ENCODE results near the gene IDH1. TPM values are rescaled to one million over a fixed set of nuclear protein-coding genes. Genes with fewer than 3 reads are reported as not detected.
A peak's percentile ranks its signal among the peaks of the same experiment; 100 is the strongest.
"Not testable (repeated sequence)": the region's sequence is repeated elsewhere in the genome, so short reads cannot be mapped to it uniquely, and the experiment has no call there.

The IDH1 gene
- total RNA-seq, 2 experiments from 2014 or later, result 21.1 to 23.7 TPM

DNA sequence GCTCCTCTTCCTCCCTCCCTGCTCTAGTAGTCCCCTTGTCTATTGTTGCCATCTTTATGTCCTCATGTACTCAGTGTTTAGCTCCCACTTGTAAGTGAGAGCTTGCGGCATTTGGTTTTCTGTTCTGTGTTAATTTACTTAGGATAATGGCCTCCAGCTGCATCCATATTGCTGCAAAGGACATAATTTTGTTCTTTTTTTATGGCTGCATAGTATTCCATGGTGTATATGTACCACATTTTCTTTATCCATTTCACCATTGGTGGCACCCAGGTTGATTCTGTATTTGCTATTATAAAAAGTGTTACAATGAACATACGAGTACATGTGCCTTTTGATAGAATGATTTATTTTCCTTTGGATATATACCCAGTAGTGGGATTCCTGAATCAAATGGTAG, 23.7 kb upstream of the IDH1 start:
- CTCF ChIA-PET, result interaction anchor here (0.7 kb wide), 1 partner anchor 10 kb away, joined by 3 read pairs; no protein-coding TSS in a partner anchor
- POLR2A ChIA-PET, result no interaction called here
- H3K9me3 Mint-ChIP-seq (ENCODE audit: low read depth), result no peaks in the 10 kb centered on the region

GRCh38 chr2:208274748-208275147, 19.9 kb upstream of the IDH1 start:
- ATAC-seq, result no peak
- H3K9me3 Mint-ChIP-seq (ENCODE audit: low read depth), result no peaks in the 10 kb centered on the region
- ChIA-PET CTCF (interaction anchor here (0.6 to 0.9 kb wide), 3 partner anchors 12 to 28 kb away, joined by 3 read pairs; no protein-coding TSS in a partner anchor), POLR2A (no interaction called here)
- H3K4me1 Mint-ChIP-seq, result peaks cover 14% of the 10 kb centered on the region
- no peak for DNase-seq
- H3K27ac Mint-ChIP-seq, result no peak overlapping the region
- no peaks in the 10 kb centered on the region for H3K27me3 Mint-ChIP-seq
- no peak overlapping the region for H3K4me3 Mint-ChIP-seq
- intact Hi-C loops (cut with DNase I, micrococcal nuclease), result no loop called here
- H3K36me3 Mint-ChIP-seq (ENCODE audit: low read depth), result peaks cover 61% of the 10 kb centered on the region

More for the DNA sequence above, 23.7 kb upstream of the IDH1 start:
- Mint-ChIP-seq H3K36me3 (ENCODE audit: low read depth) (peaks cover 68% of the 10 kb centered on the region), H3K27me3 (no peaks in the 10 kb centered on the region), H3K27ac (no peak overlapping the region), H3K4me1 (peaks cover 29% of the 10 kb centered on the region), H3K4me3 (no peak overlapping the region)
- DNase-seq (no peak), ATAC-seq (no peak)
- intact Hi-C loops (cut with DNase I, micrococcal nuclease), result no loop called here

DNA sequence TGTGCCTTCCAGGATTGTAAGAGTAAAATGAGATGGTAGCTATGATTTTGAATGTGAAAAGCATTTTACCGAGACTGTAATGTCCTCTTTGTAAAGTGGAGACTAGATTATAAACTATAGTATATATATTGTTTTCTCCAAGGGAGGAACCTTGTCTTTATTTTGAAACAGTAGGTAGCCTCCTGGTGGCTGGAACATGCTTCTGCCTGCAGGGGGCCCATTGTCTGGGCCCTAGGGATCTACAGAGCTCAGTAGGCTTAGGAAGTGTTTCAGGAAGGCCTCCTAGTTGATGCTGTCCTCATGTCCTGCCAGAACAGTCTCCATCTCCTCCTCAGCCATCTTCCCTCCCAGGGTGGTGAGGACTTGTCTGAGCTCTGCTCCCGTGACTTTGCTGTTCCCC, 14.2 kb upstream of the IDH1 start:
- intact Hi-C loops (cut with DNase I, micrococcal nuclease), result loop anchor here (5.0 to 10.0 kb wide), 3 partner anchors 43 to 1502 kb away; partner anchors contain the start of genes FASTKD2 (in 1 of the 2), MAP2 (in 1 of the 2) and MDH1B (in 1 of the 2)
- DNase-seq (peak; percentile 14), ATAC-seq (no peak)
- Mint-ChIP-seq H3K4me1 (peaks cover 39% of the 10 kb centered on the region), H3K36me3 (ENCODE audit: low read depth) (peaks cover 17% of the 10 kb centered on the region), H3K9me3 (ENCODE audit: low read depth) (no peaks in the 10 kb centered on the region), H3K27ac (no peak overlapping the region), H3K4me3 (no peak overlapping the region), H3K27me3 (no peaks in the 10 kb centered on the region)
- ChIA-PET CTCF (interaction anchor here (0.7 to 6.5 kb wide), 3 partner anchors 15 to 93 kb away, joined by 3 to 49 read pairs (median 4); partner anchors contain the start of gene IDH1), POLR2A (interaction anchor here (0.6 to 0.7 kb wide), 3 partner anchors 38 to 1308 kb away, joined by 3 read pairs; no protein-coding TSS in a partner anchor)

GRCh38 chr2:208268156-208268952, 13.5 kb upstream of the IDH1 start:
- POLR2A ChIA-PET, result interaction anchor here (0.6 to 0.7 kb wide), 3 partner anchors 37 to 1307 kb away, joined by 3 read pairs; no protein-coding TSS in a partner anchor
- H3K9me3 Mint-ChIP-seq (ENCODE audit: low read depth), result no peaks in the 10 kb centered on the region
- H3K4me3 Mint-ChIP-seq, result peak overlapping the region; percentile 84
- no peak overlapping the region for H3K27ac Mint-ChIP-seq
- H3K4me1 Mint-ChIP-seq, result peaks cover 37% of the 10 kb centered on the region
- no peak for ATAC-seq
- no peaks in the 10 kb centered on the region for H3K27me3 Mint-ChIP-seq
- DNase-seq, result no peak
- CTCF ChIA-PET, result interaction anchor here (0.6 to 6.5 kb wide), 7 partner anchors 11 to 96 kb away, joined by 3 to 49 read pairs (median 3); partner anchors contain the start of gene IDH1
- intact Hi-C loops (cut with DNase I, micrococcal nuclease), result loop anchor here (5.0 to 10.0 kb wide), 3 partner anchors 44 to 1501 kb away; partner anchors contain the start of genes FASTKD2 (in 1 of the 2), MAP2 (in 1 of the 2) and MDH1B (in 1 of the 2)
- peaks cover 12% of the 10 kb centered on the region for H3K36me3 Mint-ChIP-seq (ENCODE audit: low read depth)

DNA sequence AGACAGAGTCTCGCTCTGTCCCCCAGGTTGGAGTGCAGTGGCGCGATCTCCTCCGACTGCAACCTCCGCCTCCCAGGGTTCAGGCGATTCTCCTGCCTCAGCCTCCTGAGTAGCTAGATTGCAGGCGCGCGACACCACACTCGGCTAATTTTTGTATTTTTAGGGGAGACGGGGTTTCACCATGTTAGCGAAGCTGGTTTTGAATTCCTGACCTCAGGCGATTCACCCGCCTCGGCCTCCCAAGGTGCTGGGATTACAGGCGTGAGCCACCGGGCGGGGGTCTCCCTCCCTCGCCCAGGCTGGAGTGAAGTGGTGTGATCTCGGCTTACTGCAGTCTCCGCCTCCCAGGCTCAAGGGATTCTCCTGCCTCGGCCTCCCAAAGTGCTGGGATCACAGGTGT, 12.7 kb upstream of the IDH1 start:
- H3K27me3 Mint-ChIP-seq, POLR2A ChIA-PET: not testable (repeated sequence)
- peak overlapping the region; percentile 75 for H3K27ac Mint-ChIP-seq

DNA sequence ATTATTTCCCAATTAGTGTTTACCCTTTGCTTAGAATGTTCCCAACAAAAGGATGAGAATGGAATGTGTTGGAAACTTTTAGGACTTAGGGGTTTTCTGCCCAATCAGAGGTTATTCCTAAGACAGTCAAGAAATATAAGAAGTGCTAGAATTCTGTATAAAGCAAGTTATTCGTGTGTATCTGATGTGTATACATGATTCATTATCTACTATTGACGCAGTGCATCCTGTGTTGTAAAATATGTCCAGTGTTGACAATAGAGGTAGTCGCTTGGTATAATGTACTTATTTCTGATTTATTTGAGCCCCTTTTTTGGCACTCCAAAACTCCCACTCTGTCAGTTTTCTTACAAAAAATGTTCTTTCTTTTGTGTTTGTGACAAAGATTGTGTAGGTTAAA, 12.1 kb upstream of the IDH1 start:
- intact Hi-C loops (cut with DNase I, micrococcal nuclease), result loop anchor here (1.0 to 10.0 kb wide), 10 partner anchors 12 to 1903 kb away; partner anchors contain the start of genes CREB1 (in 2 of the 2), FASTKD2 (in 1 of the 2), IDH1 (in 1 of the 2) and MAP2 (in 1 of the 2)
- POLR2A ChIA-PET, result interaction anchor here (2.4 kb wide), 1 partner anchor 13 kb away, joined by 6 read pairs; no protein-coding TSS in a partner anchor
- Mint-ChIP-seq H3K4me3 (peak overlapping the region; percentile 84), H3K27me3 (no peaks in the 10 kb centered on the region), H3K27ac (peak overlapping the region; percentile 94), H3K9me3 (ENCODE audit: low read depth) (no peaks in the 10 kb centered on the region), H3K36me3 (ENCODE audit: low read depth) (peaks cover 7% of the 10 kb centered on the region), H3K4me1 (peaks cover 37% of the 10 kb centered on the region)
- ATAC-seq (no peak), DNase-seq (no peak)
- CTCF ChIA-PET, result interaction anchor here (0.6 to 6.5 kb wide), 4 partner anchors 13 to 95 kb away, joined by 3 to 49 read pairs (median 4); partner anchors contain the start of gene IDH1

More for the DNA sequence above, 12.7 kb upstream of the IDH1 start:
- DNase-seq; H3K9me3 Mint-ChIP-seq (ENCODE audit: low read depth); ATAC-seq: not testable (repeated sequence)
- CTCF ChIA-PET, result interaction anchor here (0.6 to 6.5 kb wide), 4 partner anchors 11 to 167 kb away, joined by 3 to 49 read pairs (median 4); partner anchors contain the start of gene IDH1
- H3K36me3 Mint-ChIP-seq (ENCODE audit: low read depth), result peaks cover 11% of the 10 kb centered on the region
- intact Hi-C loops (cut with DNase I, micrococcal nuclease), result loop anchor here (2.0 to 10.0 kb wide), 5 partner anchors 45 to 1500 kb away; partner anchors contain the start of genes CREB1 (in 1 of the 2), FASTKD2 (in 1 of the 2), MAP2 (in 1 of the 2) and MDH1B (in 1 of the 2)
- peak overlapping the region; percentile 84 for H3K4me3 Mint-ChIP-seq
- peaks cover 37% of the 10 kb centered on the region for H3K4me1 Mint-ChIP-seq

GRCh38 chr2:208266553-208266893, 11.7 kb upstream of the IDH1 start:
- ChIA-PET CTCF (interaction anchor here (0.6 to 6.5 kb wide), 5 partner anchors 12 to 970 kb away, joined by 3 to 49 read pairs (median 5); partner anchors contain the start of gene IDH1), POLR2A (interaction anchor here (2.4 kb wide), 1 partner anchor 12 kb away, joined by 6 read pairs; no protein-coding TSS in a partner anchor)
- Mint-ChIP-seq H3K9me3 (ENCODE audit: low read depth) (no peaks in the 10 kb centered on the region), H3K4me3 (peak overlapping the region; percentile 84), H3K27me3 (no peaks in the 10 kb centered on the region), H3K36me3 (ENCODE audit: low read depth) (peaks cover 4% of the 10 kb centered on the region), H3K4me1 (peaks cover 37% of the 10 kb centered on the region), H3K27ac (peak overlapping the region; percentile 94)
- DNase-seq (no peak), ATAC-seq (peak; percentile 3)
- intact Hi-C loops (cut with DNase I, micrococcal nuclease), result loop anchor here (1.0 to 10.0 kb wide), 10 partner anchors 11 to 1904 kb away; partner anchors contain the start of genes CREB1 (in 2 of the 2), FASTKD2 (in 1 of the 2), IDH1 (in 1 of the 2) and MAP2 (in 1 of the 2)

DNA sequence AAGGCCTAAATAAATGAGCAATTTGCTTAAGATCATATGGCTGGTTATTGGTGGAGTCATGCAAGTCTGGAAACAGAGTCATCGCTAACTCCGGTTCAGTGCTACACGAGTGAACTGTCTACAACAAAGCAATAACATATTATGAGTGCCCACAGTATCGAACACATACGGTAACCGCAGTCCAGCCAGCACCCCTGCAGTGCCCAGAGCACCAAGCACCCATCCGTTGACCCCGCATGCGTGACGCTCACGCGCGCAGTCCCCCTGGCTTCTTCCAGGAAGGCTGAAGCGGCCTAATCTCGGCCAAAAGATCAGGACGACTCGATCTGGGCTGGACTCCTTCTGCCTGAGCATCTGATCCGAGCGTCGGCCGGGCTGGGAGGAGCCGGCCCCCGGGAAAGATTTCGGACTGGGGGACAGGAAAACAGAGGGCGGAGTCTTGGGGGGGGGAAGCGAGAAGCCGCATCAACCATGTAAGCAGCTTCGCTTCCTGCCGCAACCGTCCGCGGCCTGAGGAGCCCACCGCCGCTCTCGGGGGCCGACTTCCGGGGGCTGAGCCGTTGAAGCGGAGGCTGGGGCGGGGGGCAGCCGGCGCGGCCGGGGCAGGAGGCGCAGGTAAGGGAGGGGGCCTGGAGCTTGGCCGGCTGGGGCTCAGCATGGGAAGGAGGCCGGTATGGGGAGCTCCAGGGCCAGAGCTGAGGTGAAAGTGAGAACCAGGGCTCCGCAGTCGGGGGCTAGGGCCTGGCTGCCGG, 11.1 kb upstream of the IDH1 start, which contains the start of gene PIKFYVE:
Gene PIKFYVE, plus strand, starts transcription at position 455 of the 752 bp plus-strand sequence. CDS start 5,265 bp downstream, outside the sequence.
- Mint-ChIP-seq H3K27ac (peak within 1 kb of the TSS; percentile 94), H3K9me3 (ENCODE audit: low read depth) (no peaks in the 10 kb centered on the region), H3K27me3 (no peaks in the 10 kb centered on the region), H3K4me1 (peaks cover 33% of the 10 kb centered on the region), H3K36me3 (ENCODE audit: low read depth) (no peaks in the 10 kb centered on the region), H3K4me3 (peak within 1 kb of the TSS; percentile 84)
- ChIA-PET CTCF (interaction anchor here (0.6 to 6.5 kb wide), 6 partner anchors 12 to 970 kb away, joined by 3 to 49 read pairs (median 4); partner anchors contain the start of gene IDH1), POLR2A (interaction anchor here (2.4 kb wide), 1 partner anchor 12 kb away, joined by 6 read pairs; no protein-coding TSS in a partner anchor)
- peak; percentile 84 for ATAC-seq
- peak; percentile 94 for DNase-seq
- intact Hi-C loops (cut with DNase I, micrococcal nuclease), result loop anchor here (1.0 to 10.0 kb wide), 11 partner anchors 11 to 1904 kb away; partner anchors contain the start of genes CREB1 (in 2 of the 2), IDH1 (in 2 of the 2), FASTKD2 (in 1 of the 2) and MAP2 (in 1 of the 2)

- POLR2A ChIA-PET, result interaction anchor here (2.4 kb wide), 1 partner anchor 11 kb away, joined by 6 read pairs; no protein-coding TSS in a partner anchor
- H3K4me1 Mint-ChIP-seq, result peaks cover 33% of the 10 kb centered on the region
- ATAC-seq (peak; percentile 68), DNase-seq (peak; percentile 72)
- no peaks in the 10 kb centered on the region for H3K36me3 Mint-ChIP-seq (ENCODE audit: low read depth)
- peak overlapping the region; percentile 84 for H3K4me3 Mint-ChIP-seq
- H3K27me3 Mint-ChIP-seq, result no peaks in the 10 kb centered on the region
- CTCF ChIA-PET, result interaction anchor here (0.6 to 6.5 kb wide), 3 partner anchors 11 to 107 kb away, joined by 3 to 49 read pairs (median 5); partner anchors contain the start of gene IDH1
- peak overlapping the region; percentile 94 for H3K27ac Mint-ChIP-seq
- intact Hi-C loops (cut with DNase I, micrococcal nuclease), result loop anchor here (1.0 to 10.0 kb wide), 5 partner anchors 10 to 1498 kb away; partner anchors contain the start of genes FASTKD2 (in 1 of the 2), IDH1 (in 1 of the 2), MAP2 (in 1 of the 2) and MDH1B (in 1 of the 2)
- H3K9me3 Mint-ChIP-seq (ENCODE audit: low read depth), result no peaks in the 10 kb centered on the region
These were observed 10.5 kb upstream of the IDH1 start for GRCh38 chr2:208265371-208265800.

Data from activated CD4-positive, alpha-beta T cell treated with anti-CD3 and anti-CD28 coated beads for 36 hours (primary cell).